Stimulated activated CD8-positive, alpha-beta memory T cell treated with anti-CD3 and anti-CD28 coated beads, Interleukin-2, amount 100 ng/mL, for 48 hours (primary cell): ENCODE data around the gene TK2.

Experiments used
- DNase-seq, 2 donors: peaks; one replicate each; pipeline ENCODE4 v3.0.0-alpha.2; 2020; ENCODE audit warnings: low read depth in 2 of 2

TK2 gene

GRCh38 chr16:66483689-66484452 lies 66.1 kb downstream of the TK2 start:
- DNase-seq, result peak; percentile 60 to 69

- no peak for DNase-seq
These were observed 68.0 kb downstream of the TK2 start for GRCh38 chr16:66481943-66482390.

- DNase-seq, result no peak
These were observed 68.6 kb downstream of the TK2 start for GRCh38 chr16:66481081-66481942.

- DNase-seq, result no peak
These were observed 69.4 kb downstream of the TK2 start for GRCh38 chr16:66480265-66481080.

- DNase-seq, result no peak
These were observed 70.2 kb downstream of the TK2 start for GRCh38 chr16:66479661-66480264.

- peak; percentile 62 to 79 for DNase-seq
These were observed 71.0 kb downstream of the TK2 start for GRCh38 chr16:66478733-66479511.

GRCh38 chr16:66477028-66477515 lies 72.8 kb downstream of the TK2 start:
- DNase-seq, result no peak

GRCh38 chr16:66476328-66477027 lies 73.4 kb downstream of the TK2 start:
- peak; percentile 14 to 65 for DNase-seq

GRCh38 chr16:66475232-66475631 lies 74.7 kb downstream of the TK2 start:
- no peak for DNase-seq

- DNase-seq, result peak in 1 of 2 donors; percentile 17
These were observed 75.1 kb downstream of the TK2 start for GRCh38 chr16:66474750-66475199.

GRCh38 chr16:66473654-66474519 lies 76.0 kb downstream of the TK2 start:
- DNase-seq, result no peak

GRCh38 chr16:66473051-66473571 lies 76.8 kb downstream of the TK2 start:
- no peak for DNase-seq

- no peak for DNase-seq
These were observed 78.1 kb downstream of the TK2 start for GRCh38 chr16:66471716-66472393.

- no peak for DNase-seq
These were observed 78.7 kb downstream of the TK2 start for GRCh38 chr16:66471264-66471663.

- no peak for DNase-seq
These were observed 79.4 kb downstream of the TK2 start for GRCh38 chr16:66470556-66470955.

- no peak for DNase-seq
These were observed 79.9 kb downstream of the TK2 start for GRCh38 chr16:66469947-66470546.

GRCh38 chr16:66469291-66469946 lies 80.5 kb downstream of the TK2 start:
- DNase-seq, result no peak
